GM12891 (cell line): Measurements from ENCODE around the gene MED17.

ENCODE experiments used
- PAX5 ChIP-seq: IDR thresholded peaks from 2 replicates; pipeline ENCODE4 v1.6.1; 2011; ENCODE audit warnings: low read length, moderate library complexity, mild to moderate bottlenecking; ENCODE audit not compliant: insufficient read depth, severe bottlenecking
- POLR2A ChIP-seq: IDR thresholded peaks from 2 replicates; pipeline ENCODE4 v1.6.1; 2011; ENCODE audit warnings: low read depth, low read length, control low read depth
- POLR2AphosphoS5 ChIP-seq: IDR thresholded peaks from 2 replicates; pipeline ENCODE4 v1.6.1; 2011; ENCODE audit warnings: low read depth, low read length, control low read depth
- POU2F2 ChIP-seq: IDR thresholded peaks from 2 replicates; pipeline ENCODE4 v1.6.1; 2011; ENCODE audit warnings: low read depth, mild to moderate bottlenecking, control low read depth, low read length, moderate library complexity
- SPI1 ChIP-seq: IDR thresholded peaks from 2 replicates; pipeline ENCODE4 v1.6.1; 2011; ENCODE audit warnings: low read depth, low read length, control low read depth
- TAF1 ChIP-seq: IDR thresholded peaks from 2 replicates; pipeline ENCODE4 v1.6.1; 2011; ENCODE audit warnings: low read depth, low read length, control low read depth

DNA sequence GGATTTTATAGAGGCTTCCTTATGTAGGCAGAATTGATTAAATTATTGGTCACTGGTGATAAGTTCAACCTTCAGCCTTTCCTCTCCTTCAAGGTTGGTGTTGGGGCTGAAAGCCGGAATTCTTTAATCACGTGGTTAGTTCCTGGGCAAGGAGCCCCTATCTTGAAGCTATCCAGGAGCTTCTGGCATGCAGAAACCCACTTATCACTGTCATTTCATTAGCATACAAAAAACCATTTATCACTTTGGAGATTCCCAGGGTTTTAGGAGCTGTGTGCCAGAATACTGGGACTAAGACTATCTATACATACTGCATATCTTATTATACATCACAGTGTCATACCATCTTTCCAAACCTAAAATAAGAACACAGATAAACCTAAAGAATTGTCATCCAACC is 18.5 kb upstream of the MED17 start:
- TF ChIP-seq POLR2A (no peak), POLR2AphosphoS5 (no peak), SPI1 (no peak), TAF1 (no peak), POU2F2 (no peak), PAX5 (no peak)
